ENCODE results near the gene RABAC1. TPM values are rescaled to one million over a fixed set of nuclear protein-coding genes. Genes with fewer than 3 reads are reported as not detected.

Gene RABAC1
- total and polyA plus RNA-seq, 2 of the 13 experiments (the other 11 are each of a cell fraction or from before 2014, with no cell fraction given): 37.4 to 74.0 TPM

- no peak for TF ChIP-seq ZNF17 (CRISPR knock-in tag; IDR thresholded peaks at IDR 0.05)
- peak; percentile 96 for TF ChIP-seq ZNF121 (CRISPR knock-in tag; IDR thresholded peaks at IDR 0.05)
- no peak for TF ChIP-seq ZBTB10 (CRISPR knock-in tag; IDR thresholded peaks at IDR 0.05; ENCODE audit: borderline replicate concordance)
- TF ChIP-seq ZNF333 (CRISPR knock-in tag; IDR thresholded peaks at IDR 0.05; ENCODE audit: borderline replicate concordance): no peak
- TF ChIP-seq ZNF570 (CRISPR knock-in tag; IDR thresholded peaks at IDR 0.05; ENCODE audit: borderline replicate concordance): 0 out of 2 replicates have a peak, but pooled peaks have one; percentile 60
- TF ChIP-seq ZNF781 (CRISPR knock-in tag; IDR thresholded peaks at IDR 0.05; ENCODE audit: borderline replicate concordance, not compliant biosample characterization): peak; percentile 4
- 0 out of 2 replicates have a peak, but pooled peaks have one; percentile 29 for TF ChIP-seq ZFP36L2 (CRISPR knock-in tag; IDR thresholded peaks at IDR 0.05)
- peak; percentile 88 for TF ChIP-seq HOXA3 (CRISPR knock-in tag; IDR thresholded peaks at IDR 0.05)
- TF ChIP-seq ZBTB34 (CRISPR knock-in tag; IDR thresholded peaks at IDR 0.05): no peak; the same call in 1 of the 2 replicates
- TF ChIP-seq KAT8 (CRISPR knock-in tag; IDR thresholded peaks at IDR 0.05): peak; percentile 71
- TF ChIP-seq LCORL (IDR thresholded peaks at IDR 0.05): no peak
- peak; percentile 27; the same call in 1 of the 2 replicates for TF ChIP-seq LCORL (CRISPR knock-in tag; IDR thresholded peaks at IDR 0.05)
- peak; percentile 65 for TF ChIP-seq HDAC1 (CRISPR knock-in tag; IDR thresholded peaks at IDR 0.05)
- no peak for TF ChIP-seq MAFF (IDR thresholded peaks at IDR 0.05; ENCODE audit: low read depth, low read length)
- TF ChIP-seq KLF16 (CRISPR knock-in tag; IDR thresholded peaks at IDR 0.05): peak in 1 of 2 experiments; percentile 63; a peak in 1 of 4 replicates
- TF ChIP-seq PRDM4 (CRISPR knock-in tag; IDR thresholded peaks at IDR 0.05; ENCODE audit: borderline replicate concordance): no peak
- no peak for TF ChIP-seq ZNF547 (CRISPR knock-in tag; IDR thresholded peaks at IDR 0.05)
- no peak for TF ChIP-seq THYN1 (CRISPR knock-in tag; IDR thresholded peaks at IDR 0.05; ENCODE audit: borderline replicate concordance, low read depth)
- no peak for TF ChIP-seq MLLT10 (CRISPR knock-in tag; IDR thresholded peaks at IDR 0.05)
- TF ChIP-seq GLI4 (CRISPR knock-in tag; IDR thresholded peaks at IDR 0.05; ENCODE audit: borderline replicate concordance): no peak
- TF ChIP-seq SSRP1 (CRISPR knock-in tag; IDR thresholded peaks at IDR 0.05): no peak
- TF ChIP-seq ZNF101 (CRISPR knock-in tag; IDR thresholded peaks at IDR 0.05; ENCODE audit: borderline replicate concordance, low read depth): no peak
- no peak for TF ChIP-seq SRSF4 (IDR thresholded peaks at IDR 0.05; ENCODE audit: low read depth, low read length, poor library complexity, severe bottlenecking)
Measured at GRCh38 chr19:41959056-41960053, at the start of gene RABAC1 (continued).

Data from HepG2 (cell line).